Measurements from ENCODE around the gene CH25H.

DNA sequence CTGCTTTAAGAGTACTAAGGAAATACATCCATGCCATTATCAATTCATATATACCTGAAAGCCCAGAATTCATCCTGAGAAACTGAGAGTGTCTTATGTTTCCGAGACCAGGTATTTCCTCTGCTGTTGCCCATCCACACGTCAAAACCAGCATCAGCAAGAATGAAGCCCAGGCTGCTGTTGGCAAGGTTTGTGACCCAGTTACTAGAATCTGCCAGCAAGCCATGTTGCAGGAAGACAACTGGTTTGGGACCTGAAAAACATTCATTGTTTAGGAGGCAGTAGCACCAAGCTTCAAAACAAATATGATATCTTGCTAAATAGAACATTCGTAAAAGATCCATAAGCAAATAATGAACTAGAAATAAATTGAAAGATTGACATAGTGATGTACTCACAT, 21.0 kb upstream of the CH25H start:
- TF ChIP-seq, protein P1, sequence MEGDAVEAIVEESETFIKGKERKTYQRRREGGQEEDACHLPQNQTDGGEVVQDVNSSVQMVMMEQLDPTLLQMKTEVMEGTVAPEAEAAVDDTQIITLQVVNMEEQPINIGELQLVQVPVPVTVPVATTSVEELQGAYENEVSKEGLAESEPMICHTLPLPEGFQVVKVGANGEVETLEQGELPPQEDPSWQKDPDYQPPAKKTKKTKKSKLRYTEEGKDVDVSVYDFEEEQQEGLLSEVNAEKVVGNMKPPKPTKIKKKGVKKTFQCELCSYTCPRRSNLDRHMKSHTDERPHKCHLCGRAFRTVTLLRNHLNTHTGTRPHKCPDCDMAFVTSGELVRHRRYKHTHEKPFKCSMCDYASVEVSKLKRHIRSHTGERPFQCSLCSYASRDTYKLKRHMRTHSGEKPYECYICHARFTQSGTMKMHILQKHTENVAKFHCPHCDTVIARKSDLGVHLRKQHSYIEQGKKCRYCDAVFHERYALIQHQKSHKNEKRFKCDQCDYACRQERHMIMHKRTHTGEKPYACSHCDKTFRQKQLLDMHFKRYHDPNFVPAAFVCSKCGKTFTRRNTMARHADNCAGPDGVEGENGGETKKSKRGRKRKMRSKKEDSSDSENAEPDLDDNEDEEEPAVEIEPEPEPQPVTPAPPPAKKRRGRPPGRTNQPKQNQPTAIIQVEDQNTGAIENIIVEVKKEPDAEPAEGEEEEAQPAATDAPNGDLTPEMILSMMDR (IDR thresholded peaks at IDR 0.05) = no peak
- TF ChIP-seq POLR2A (IDR thresholded peaks at IDR 0.05) (no peak), POLR2AphosphoS5 (IDR thresholded peaks at IDR 0.05) (no peak)
